Thyroid gland (tissue), 4 donors: ENCODE results near the gene TXK.

Experiments used
- CTCF ChIP-seq, 6 experiments: fragments of 200-600 bp in 3 of 6; fragments of 450-650 bp in 3 of 6; sonication (generic) in 3 of 6; IDR thresholded peaks; one replicate each; pipeline ENCODE4 v1.5.1; 2016 to 2019; ENCODE audit warnings: antibody characterized with exemption in 6 of 6, mild to moderate bottlenecking in 2 of 6, inconsistent platforms in 1 of 6, moderate library complexity in 1 of 6
- POLR2A ChIP-seq, 2 donors: fragments of 450-650 bp; IDR thresholded peaks; one replicate each; pipeline ENCODE4 v1.6.1; 2017; ENCODE audit warnings: antibody characterized with exemption in 2 of 2, mild to moderate bottlenecking in 2 of 2, moderate library complexity in 1 of 2

- TF ChIP-seq POLR2A (IDR thresholded peaks at IDR 0.05) = no peak
- no peak for TF ChIP-seq CTCF (IDR thresholded peaks at IDR 0.05)
Observed at GRCh38 chr4:48078425-48078824, 55.6 kb downstream of the TXK start.
